Activated naive CD4-positive, alpha-beta T cell treated with anti-CD3 and anti-CD28 coated beads, Interleukin-2, amount 10 ng/mL, durations not matched to agents 7 days and 5 days (primary cell): ENCODE results near the gene TBX3.

ENCODE experiments used
- CTCF ChIA-PET: fragments of 350-600 bp; sonication (Branson Sonifier 250); formaldehyde crosslinking; loops from one replicate; lab custom pipeline; 2021; ENCODE audit warnings: antibody characterized with exemption; lab: Charles Lee
- DNase-seq: peaks from one replicate; pipeline ENCODE4 v3.0.0-alpha.2; 2020
- H3K27ac Mint-ChIP-seq: one replicate; pipeline ENCODE4 v1.8.0; 2021; ENCODE audit warnings: mild to moderate bottlenecking, moderate library complexity, mixed read lengths
- H3K27me3 Mint-ChIP-seq: one replicate; pipeline ENCODE4 v1.8.0; 2021; ENCODE audit warnings: mild to moderate bottlenecking, mixed read lengths
- H3K36me3 Mint-ChIP-seq: one replicate; pipeline ENCODE4 v1.8.0; 2021; ENCODE audit warnings: mixed read lengths
- H3K4me1 Mint-ChIP-seq: one replicate; pipeline ENCODE4 v1.8.0; 2021; ENCODE audit warnings: mixed read lengths
- H3K4me3 Mint-ChIP-seq: one replicate; pipeline ENCODE4 v1.8.0; 2021; ENCODE audit warnings: mild to moderate bottlenecking, moderate library complexity, mixed read lengths
- H3K9me3 Mint-ChIP-seq: one replicate; pipeline ENCODE4 v1.8.0; 2021; ENCODE audit warnings: mixed read lengths

TBX3 gene

DNA sequence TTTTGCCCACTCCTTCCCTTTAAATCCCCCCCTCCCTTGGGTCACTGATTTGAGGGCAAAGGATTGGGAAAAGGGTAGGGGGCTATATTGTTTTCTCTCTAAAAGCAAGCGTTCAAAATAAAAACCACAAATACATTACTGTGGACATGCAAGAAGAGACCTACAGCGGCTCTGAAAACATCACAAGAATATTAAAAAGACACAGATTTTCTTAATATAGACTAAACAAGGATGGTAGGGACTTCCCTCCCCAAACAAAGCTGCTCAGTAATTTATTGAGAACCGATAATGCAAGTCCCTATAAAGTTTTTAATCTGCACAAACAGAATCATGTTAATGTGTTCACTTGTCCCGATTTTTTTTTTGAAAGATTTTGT lies 12.9 kb downstream of the TBX3 start:
- CTCF ChIA-PET, result interaction anchor here (0.7 kb wide), 1 partner anchor 1244 kb away, joined by 3 read pairs; no protein-coding TSS in a partner anchor
- Mint-ChIP-seq H3K27ac (no peak overlapping the region), H3K4me3 (no peak overlapping the region)

DNA sequence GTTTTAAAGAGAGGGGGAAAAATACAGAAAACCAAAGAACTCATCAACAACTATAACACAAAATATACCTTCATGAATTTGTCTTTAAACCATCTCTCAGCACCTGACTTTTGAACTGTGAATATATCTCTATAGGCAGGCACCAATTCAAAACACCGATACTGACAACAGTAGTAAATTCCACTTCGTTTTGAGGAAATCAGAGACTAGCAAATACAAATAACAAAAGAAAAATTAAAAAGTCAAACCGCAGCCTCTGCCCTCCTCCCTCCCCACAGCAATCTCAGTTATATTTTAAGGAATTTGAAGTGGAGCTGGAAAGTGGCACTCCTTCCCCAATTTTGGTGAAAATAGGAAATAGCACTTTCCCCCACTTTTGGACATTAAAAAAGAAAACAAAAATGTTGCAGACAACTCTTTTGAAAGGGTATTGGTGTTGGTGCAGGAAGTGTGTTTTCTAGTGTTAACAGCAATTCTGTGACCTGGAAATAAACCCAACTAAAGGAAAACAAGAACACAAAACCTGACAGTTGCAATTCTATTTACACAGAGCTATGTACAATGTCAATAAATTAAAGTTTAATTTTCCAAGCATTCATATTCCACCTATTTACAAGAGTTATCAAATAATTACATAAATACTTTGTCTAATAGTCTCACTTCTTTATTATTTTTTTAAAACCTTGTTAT lies 13.5 kb downstream of the TBX3 start:
- CTCF ChIA-PET, result interaction anchor here (0.7 kb wide), 1 partner anchor 1245 kb away, joined by 3 read pairs; no protein-coding TSS in a partner anchor
- H3K36me3 Mint-ChIP-seq, result peaks cover 4% of the 10 kb centered on the region
- no peak overlapping the region for H3K27ac Mint-ChIP-seq
- no peak overlapping the region for H3K4me3 Mint-ChIP-seq
- peaks cover 97% of the 10 kb centered on the region for H3K27me3 Mint-ChIP-seq
- no peak for DNase-seq
- no peaks in the 10 kb centered on the region for H3K9me3 Mint-ChIP-seq
- peaks cover 3% of the 10 kb centered on the region for H3K4me1 Mint-ChIP-seq

More for the DNA sequence above, 12.9 kb downstream of the TBX3 start:
- H3K27me3 Mint-ChIP-seq, result peaks cover 97% of the 10 kb centered on the region
- peaks cover 4% of the 10 kb centered on the region for H3K36me3 Mint-ChIP-seq
- H3K9me3 Mint-ChIP-seq, result no peaks in the 10 kb centered on the region
- peaks cover 3% of the 10 kb centered on the region for H3K4me1 Mint-ChIP-seq
- DNase-seq, result no peak

DNA sequence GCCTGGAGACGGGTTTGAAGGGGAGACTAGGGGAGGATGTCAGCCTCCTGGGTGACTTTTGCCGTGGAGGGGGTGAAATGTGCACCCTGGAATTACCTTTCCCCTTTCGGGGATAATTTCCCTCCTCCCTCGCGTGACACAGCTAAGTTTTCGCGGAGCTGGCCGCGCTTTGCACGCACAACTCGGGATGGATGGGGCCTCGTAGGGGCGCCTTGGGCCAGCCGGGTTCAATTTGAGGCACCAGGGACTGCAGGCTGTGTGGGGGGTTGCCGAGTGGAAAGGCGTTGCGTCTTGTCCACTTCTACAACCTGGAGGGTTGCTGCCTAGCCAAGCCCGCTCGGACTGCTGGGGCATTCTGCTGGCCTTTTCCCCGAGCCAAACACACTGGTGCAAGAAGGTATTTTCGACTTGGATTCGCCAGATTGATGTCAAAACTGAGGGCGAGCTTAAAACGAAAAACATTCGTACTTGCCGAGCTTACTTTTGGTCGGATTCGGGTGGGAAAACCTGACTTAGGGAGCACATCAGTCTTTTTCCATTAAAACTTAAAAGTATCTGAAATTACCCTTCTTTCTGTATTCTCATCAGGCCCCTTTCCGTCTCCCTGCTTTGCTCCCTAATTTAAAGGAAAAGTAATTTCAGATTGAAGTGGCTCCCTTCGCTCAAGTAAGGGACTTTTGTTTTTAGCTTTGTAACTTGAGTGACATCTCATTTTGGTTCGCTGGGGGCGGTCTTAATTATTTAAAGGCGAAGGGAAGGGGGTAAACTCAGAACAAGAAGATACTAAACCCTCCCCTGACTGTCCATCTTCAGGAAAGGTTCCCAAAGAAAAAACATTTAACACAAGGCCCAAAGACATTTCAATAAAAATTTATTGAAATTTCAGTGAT lies 14.3 kb downstream of the TBX3 start:
- DNase-seq, result no peak

DNA sequence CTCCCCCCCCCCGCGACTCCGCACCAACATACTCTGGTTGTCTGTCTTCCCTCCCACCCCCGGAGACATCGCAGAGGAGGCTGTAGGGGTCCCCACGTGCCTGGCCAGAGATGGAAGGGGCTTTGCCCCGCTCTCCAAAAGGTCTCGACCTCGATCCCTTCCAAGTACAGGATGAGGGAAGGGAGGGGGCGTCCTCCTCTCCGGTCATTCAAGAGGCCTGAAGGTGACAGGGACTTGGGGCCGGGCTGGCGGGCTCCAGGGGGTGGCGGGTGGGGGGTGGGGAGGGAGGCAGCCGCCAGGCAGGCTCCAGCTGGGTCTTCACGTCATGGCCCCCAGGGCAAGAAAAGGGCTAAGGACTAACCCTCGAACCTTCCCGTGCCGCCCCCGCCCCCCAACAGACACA lies 15.1 kb downstream of the TBX3 start:
- H3K27me3 Mint-ChIP-seq, result peaks cover 99% of the 10 kb centered on the region
- CTCF ChIA-PET, result no interaction called here
- peaks cover 3% of the 10 kb centered on the region for H3K4me1 Mint-ChIP-seq
- peaks cover 4% of the 10 kb centered on the region for H3K36me3 Mint-ChIP-seq
- no peaks in the 10 kb centered on the region for H3K9me3 Mint-ChIP-seq
- no peak overlapping the region for H3K27ac Mint-ChIP-seq
- DNase-seq, result no peak
- H3K4me3 Mint-ChIP-seq, result no peak overlapping the region

More for the DNA sequence above, 14.3 kb downstream of the TBX3 start:
- peaks cover 4% of the 10 kb centered on the region for H3K36me3 Mint-ChIP-seq
- no peak overlapping the region for H3K27ac Mint-ChIP-seq
- H3K27me3 Mint-ChIP-seq, result peaks cover 97% of the 10 kb centered on the region
- peaks cover 3% of the 10 kb centered on the region for H3K4me1 Mint-ChIP-seq
- no peaks in the 10 kb centered on the region for H3K9me3 Mint-ChIP-seq
- CTCF ChIA-PET, result no interaction called here
- H3K4me3 Mint-ChIP-seq, result no peak overlapping the region

DNA sequence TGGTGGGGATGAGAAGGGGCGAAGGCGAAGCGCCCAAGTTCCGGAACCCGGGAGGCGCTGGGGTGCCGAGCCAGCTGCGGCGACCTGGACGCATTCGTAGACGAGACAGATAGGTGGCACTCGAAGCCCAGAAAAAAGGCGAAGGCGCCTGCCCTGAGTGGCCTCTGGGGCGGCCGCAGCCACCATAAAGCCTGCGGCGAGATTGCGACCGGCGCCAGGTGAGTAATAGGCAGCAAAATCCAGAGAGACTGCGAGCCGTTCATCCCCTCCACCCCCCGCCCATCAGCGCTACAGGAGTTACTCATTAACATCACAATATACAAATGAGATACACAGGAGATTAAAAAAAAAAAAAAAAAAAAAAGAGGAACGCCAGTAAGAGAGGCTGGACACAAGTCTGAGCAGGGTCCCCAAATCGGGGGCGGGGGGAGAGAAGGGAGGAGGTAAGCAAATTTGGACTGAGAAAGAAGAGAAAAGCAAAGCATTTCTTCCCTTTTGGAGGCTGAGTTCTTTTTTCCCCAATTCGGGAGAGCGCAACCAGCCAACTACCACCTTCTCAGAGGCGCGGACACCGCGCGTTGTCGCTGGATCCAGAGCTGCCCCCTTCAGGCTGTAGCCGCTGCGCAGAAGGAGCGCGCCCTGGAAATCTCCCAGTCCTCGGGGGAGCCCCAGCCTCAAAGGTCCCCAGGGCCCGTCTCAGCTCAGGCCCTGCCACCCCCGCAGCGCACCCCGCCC lies 15.7 kb downstream of the TBX3 start:
- CTCF ChIA-PET, result no interaction called here
- no peak overlapping the region for H3K4me3 Mint-ChIP-seq
- H3K27ac Mint-ChIP-seq, result peak overlapping the region; percentile 49
- H3K36me3 Mint-ChIP-seq, result peaks cover 4% of the 10 kb centered on the region
- H3K27me3 Mint-ChIP-seq, result peaks cover 99% of the 10 kb centered on the region
- H3K4me1 Mint-ChIP-seq, result peaks cover 3% of the 10 kb centered on the region
- H3K9me3 Mint-ChIP-seq, result no peaks in the 10 kb centered on the region
- DNase-seq, result no peak

DNA sequence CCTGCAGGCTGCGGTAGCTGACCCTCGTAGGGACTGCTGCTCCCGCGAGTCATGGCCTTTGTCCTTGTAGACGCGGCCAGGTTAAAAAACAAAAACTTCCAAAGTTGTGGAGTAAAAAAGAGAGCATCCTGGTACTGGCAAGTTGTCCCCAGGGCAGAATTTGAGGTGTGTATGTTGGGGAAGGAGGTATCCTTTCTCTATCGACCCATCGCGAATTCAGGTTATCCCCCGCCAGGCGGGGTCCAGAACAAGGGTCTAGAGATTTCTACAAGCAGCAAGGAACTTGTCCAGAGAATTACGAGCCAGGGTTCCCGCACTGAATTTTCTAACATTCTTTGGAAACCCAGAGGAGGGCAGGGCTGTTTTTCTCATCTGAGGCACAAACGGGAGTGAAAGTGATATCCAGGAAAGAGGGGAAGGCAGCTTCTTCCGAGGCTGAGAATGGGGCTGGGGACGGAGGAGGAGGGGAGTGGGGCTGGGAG lies 16.3 kb downstream of the TBX3 start:
- Mint-ChIP-seq H3K4me3 (no peak overlapping the region), H3K27me3 (peaks cover 99% of the 10 kb centered on the region), H3K9me3 (no peaks in the 10 kb centered on the region), H3K27ac (peak overlapping the region; percentile 49), H3K4me1 (peaks cover 3% of the 10 kb centered on the region), H3K36me3 (peaks cover 4% of the 10 kb centered on the region)
- CTCF ChIA-PET, result no interaction called here
- no peak for DNase-seq

DNA sequence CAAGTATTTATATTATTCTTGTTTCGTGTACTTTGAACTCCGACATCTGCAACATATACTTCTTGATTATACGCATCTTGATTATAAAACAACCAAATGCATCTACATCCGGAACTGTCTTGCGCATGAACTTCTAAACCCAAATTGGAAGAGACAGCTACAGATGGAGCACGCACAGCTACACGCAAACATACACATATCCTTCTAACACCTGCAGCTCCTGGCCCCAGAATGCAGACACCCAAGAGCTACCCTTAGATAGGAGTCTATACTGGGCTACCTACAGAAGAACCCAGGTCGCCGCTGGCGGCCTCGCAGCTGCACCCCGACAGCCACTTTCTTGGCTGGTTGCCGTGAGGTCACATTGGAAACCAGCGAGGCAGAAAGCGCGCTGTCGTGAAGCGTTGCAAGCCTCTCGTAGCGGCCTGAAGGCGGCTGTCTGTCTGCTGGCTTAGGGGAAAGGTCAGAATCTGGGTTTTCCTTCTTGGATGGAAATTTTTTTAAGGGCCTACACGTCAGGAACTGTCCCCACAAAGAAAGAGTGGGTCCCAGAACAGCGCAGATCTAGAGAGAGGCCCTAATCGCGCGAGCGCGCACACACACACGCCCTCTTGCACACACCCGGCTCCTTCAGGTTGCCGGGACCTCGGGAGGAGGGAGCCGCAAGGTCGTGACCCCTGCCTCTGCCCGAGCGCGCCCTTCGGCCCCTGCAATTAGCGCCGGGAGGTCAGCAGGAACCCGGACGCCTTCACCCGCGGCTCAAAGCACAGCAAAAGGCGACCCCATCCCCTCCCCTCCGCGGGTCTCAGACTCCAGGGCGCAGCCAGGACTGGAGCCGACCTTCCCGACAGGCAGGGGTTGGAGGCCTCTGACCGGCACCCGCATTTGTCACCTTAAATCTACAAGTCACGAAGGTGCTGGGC lies 17.0 kb downstream of the TBX3 start:
- H3K9me3 Mint-ChIP-seq, result no peaks in the 10 kb centered on the region
- H3K36me3 Mint-ChIP-seq, result peaks cover 4% of the 10 kb centered on the region
- no peak overlapping the region for H3K4me3 Mint-ChIP-seq
- CTCF ChIA-PET, result no interaction called here
- peak overlapping the region; percentile 60 for H3K27ac Mint-ChIP-seq
- DNase-seq, result no peak
- peaks cover 93% of the 10 kb centered on the region for H3K27me3 Mint-ChIP-seq
- H3K4me1 Mint-ChIP-seq, result peaks cover 3% of the 10 kb centered on the region

DNA sequence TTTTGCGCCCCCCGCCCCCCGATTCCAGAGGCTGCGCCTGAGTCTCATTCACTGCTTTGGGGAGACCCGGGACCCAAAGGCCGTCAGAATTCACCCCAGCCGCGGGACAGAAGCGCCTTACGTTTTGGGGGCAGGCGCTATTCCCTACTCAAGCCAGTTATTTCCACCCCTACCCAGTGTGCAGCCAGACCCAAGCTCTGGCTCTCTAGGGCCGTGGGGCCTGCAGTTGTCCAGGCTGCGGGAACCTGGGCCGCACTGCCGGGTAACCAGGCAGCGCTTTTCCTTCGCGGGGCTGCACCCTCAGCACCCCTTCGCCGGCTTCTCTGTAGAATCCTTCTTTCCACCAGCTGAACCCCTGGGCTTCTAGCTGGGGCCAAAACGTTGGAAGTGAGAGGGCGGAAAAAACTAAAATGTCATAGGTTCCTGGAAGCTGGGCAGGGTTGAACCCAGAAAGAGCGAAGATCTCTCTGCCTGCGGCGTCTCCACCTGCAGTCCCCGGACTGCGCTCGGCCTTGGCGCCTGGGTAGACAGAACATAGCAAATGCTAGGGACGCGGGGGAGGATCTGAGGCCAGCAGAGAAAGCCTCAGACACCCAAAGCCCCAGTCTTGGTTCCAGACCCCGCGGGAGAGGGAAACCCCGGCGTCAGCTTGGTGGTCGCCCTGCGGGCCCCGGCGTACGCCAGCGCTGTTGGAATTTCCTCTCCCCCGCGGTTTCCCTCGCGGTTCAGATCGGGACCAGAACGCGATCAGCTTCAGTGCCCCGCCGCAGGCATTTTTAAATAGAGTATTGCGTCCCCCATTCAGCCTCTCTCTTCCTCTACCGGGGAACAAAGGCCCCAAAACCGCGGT lies 18.3 kb downstream of the TBX3 start:
- Mint-ChIP-seq H3K27me3 (peaks cover 84% of the 10 kb centered on the region), H3K4me1 (peaks cover 3% of the 10 kb centered on the region), H3K36me3 (peaks cover 4% of the 10 kb centered on the region), H3K9me3 (no peaks in the 10 kb centered on the region), H3K27ac (no peak overlapping the region), H3K4me3 (no peak overlapping the region)
- CTCF ChIA-PET, result no interaction called here
- DNase-seq, result no peak

DNA sequence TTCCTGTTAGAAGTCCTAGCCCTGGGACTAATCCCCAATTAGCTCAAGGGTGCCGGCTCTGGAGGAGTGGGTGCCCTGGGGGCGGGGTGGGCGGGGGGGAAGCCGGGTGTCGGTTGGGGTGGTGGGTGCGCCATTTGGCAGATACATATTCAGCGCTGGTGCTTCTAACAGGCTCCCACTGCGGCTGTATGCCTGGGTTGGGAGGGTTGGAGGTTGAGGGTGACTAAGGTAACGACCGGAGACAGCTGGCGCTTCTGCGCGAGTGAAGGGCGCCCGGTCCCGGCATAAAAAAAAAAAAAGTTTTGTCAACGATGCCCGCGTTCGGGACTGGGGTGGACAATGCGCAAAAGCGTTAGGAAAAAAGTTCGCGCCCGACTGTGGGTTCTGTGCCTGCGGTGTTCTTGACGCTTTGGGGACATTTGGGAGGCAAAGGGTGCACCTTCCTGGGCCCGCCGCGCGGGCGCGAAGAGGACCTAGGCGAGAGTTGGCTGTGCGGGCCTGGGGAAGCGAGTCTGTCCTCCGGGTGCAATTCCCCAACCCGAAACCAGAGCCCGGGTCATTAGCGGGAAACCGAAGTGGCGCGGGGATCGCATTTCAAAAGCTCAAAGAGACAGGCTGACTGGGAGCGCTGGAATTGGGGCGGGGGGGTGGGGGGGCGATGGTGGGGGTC lies 19.2 kb downstream of the TBX3 start:
- H3K27ac Mint-ChIP-seq, result no peak overlapping the region
- peaks cover 3% of the 10 kb centered on the region for H3K4me1 Mint-ChIP-seq
- peaks cover 4% of the 10 kb centered on the region for H3K36me3 Mint-ChIP-seq
- no peak for DNase-seq
- H3K9me3 Mint-ChIP-seq, result no peaks in the 10 kb centered on the region
- H3K27me3 Mint-ChIP-seq, result peaks cover 76% of the 10 kb centered on the region
- CTCF ChIA-PET, result no interaction called here
- H3K4me3 Mint-ChIP-seq, result no peak overlapping the region

DNA sequence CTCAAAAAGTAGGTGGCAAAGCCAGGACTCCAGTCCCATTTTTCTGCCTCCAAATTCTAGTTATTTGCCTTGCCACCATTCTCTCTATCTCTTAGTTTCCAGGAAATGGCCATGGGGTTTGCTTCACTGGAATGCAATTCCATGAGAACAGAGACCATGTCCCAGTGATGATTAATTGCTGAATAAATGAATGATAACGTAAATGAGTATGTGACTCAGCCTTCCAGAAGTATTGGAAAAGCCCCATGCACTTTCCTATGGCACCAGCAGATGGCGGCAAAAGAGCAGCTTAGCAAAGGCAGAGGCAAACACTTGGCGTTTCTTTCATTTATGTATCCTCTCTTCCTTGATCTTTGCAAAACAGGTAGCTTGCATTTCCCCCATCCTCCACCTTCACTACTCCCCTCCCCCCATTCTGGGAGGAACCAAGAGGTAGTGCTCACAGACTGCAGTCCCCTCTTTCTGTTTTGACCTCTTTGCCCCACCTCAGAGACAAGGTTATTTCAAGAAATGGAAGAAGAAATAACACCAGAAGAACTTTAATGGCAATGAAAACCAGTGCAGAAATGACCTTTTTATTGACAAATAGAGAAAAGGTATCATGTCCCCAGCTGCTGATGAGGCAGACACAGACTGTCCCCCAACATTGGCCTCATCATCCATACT lies 21.3 kb downstream of the TBX3 start:
- peak; percentile 76 for DNase-seq
- Mint-ChIP-seq H3K4me1 (peaks cover 3% of the 10 kb centered on the region), H3K36me3 (peaks cover 4% of the 10 kb centered on the region), H3K27ac (no peak overlapping the region), H3K9me3 (no peaks in the 10 kb centered on the region), H3K4me3 (no peak overlapping the region), H3K27me3 (peaks cover 58% of the 10 kb centered on the region)
- CTCF ChIA-PET, result interaction anchor here (0.6 to 1.2 kb wide), 4 partner anchors 1250 to 1257 kb away, joined by 3 to 8 read pairs (median 4); no protein-coding TSS in a partner anchor

DNA sequence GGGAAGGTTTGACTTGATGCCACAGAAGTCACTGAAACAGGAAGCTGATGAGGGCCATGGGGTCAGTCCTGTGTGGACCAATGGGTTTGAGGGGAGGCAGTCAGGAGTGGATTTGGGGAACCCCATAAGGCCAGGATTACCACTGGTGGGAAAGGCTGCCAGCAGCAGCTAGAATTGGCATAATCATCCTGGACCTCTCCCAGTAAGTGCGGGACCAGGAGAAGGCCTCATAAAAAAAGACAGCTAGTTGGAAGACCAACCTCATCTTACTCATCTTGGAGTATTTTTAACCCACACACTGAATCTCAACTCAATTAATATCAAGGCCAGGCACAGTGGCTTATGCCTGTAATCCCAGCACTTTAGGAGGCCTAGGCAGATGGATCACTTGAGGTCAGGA lies 22.7 kb downstream of the TBX3 start:
- Mint-ChIP-seq H3K4me1 (no peaks in the 10 kb centered on the region), H3K27ac (no peak overlapping the region), H3K4me3 (no peak overlapping the region), H3K9me3 (no peaks in the 10 kb centered on the region), H3K27me3 (peaks cover 49% of the 10 kb centered on the region), H3K36me3 (no peaks in the 10 kb centered on the region)
- no peak for DNase-seq
- CTCF ChIA-PET, result interaction anchor here (0.9 to 1.0 kb wide), 2 partner anchors 1092 to 1253 kb away, joined by 3 read pairs; no protein-coding TSS in a partner anchor

DNA sequence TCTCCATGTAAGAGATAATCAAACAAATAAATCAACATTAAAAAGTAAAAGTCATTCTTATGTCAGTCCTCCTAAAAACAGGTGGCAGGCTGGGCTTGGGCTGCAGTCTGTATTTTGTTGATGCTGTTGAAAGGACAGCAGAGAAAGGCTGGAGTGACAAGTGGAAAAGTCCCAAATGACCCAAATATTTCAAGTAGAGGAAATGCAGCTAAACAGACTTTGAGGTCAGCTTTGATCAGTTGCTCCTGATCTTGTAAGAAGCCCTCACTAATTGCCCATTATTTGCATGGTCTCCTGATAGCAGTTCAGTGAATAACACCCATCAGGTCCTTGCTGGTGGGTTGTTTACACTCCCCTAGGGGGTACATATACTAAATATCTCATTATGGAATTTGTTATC lies 24.9 kb downstream of the TBX3 start:
- Mint-ChIP-seq H3K36me3 (no peaks in the 10 kb centered on the region), H3K4me1 (no peaks in the 10 kb centered on the region), H3K27me3 (peaks cover 30% of the 10 kb centered on the region), H3K9me3 (no peaks in the 10 kb centered on the region), H3K4me3 (no peak overlapping the region), H3K27ac (no peak overlapping the region)
- DNase-seq, result no peak
- CTCF ChIA-PET, result interaction anchor here (0.6 kb wide), 1 partner anchor 1094 kb away, joined by 4 read pairs; no protein-coding TSS in a partner anchor
